Measurements from ENCODE around the gene GABRA1.

GABRA1 gene

GRCh38 chr5:161851691-161852299 is 3.9 kb downstream of the GABRA1 start:
- Histone ChIP-seq H4K20me1 (ENCODE audit: insufficient read depth, low read length) (no peaks in the 10 kb centered on the region), H3K9me3 (ENCODE audit: low read length) (no peaks in the 10 kb centered on the region), H3K4me3 (ENCODE audit: low read depth, low read length, poor library complexity, severe bottlenecking) (no peak overlapping the region), H3K4me2 (ENCODE audit: low read length) (no peak overlapping the region), H3K4me1 (ENCODE audit: insufficient read depth, low read length, severe bottlenecking) (no peaks in the 10 kb centered on the region), H3K79me2 (ENCODE audit: insufficient read depth, low read length) (no peaks in the 10 kb centered on the region), H3K27ac (ENCODE audit: low read depth, low read length, poor library complexity, severe bottlenecking) (no peak overlapping the region), H3K36me3 (ENCODE audit: insufficient read depth, low read length) (no peaks in the 10 kb centered on the region), H3F3A (ENCODE audit: insufficient read depth, low read length) (no peaks in the 10 kb centered on the region), H3K9ac (ENCODE audit: low read length) (no peak overlapping the region), H3K27me3 (ENCODE audit: insufficient read depth, low read length) (no peaks in the 10 kb centered on the region), H2AFZ (ENCODE audit: low read length) (no peak overlapping the region), H3K9me2 (ENCODE audit: low read depth, low read length) (no peaks in the 10 kb centered on the region)
- TF ChIP-seq CTCF (IDR thresholded peaks at IDR 0.05; ENCODE audit: low read length) (peak; percentile 54; the same call in 1 of the 2 replicates), EZH2 (IDR thresholded peaks at IDR 0.05; ENCODE audit: borderline replicate concordance, low read length) (no peak)

- H2AFZ ChIP-seq (ENCODE audit: low read length), result no peak overlapping the region
- H3K9me2 ChIP-seq (ENCODE audit: low read depth, low read length), result no peaks in the 10 kb centered on the region
- H3K9me3 ChIP-seq (ENCODE audit: low read length), result no peaks in the 10 kb centered on the region
- no peak overlapping the region for H3K4me2 ChIP-seq (ENCODE audit: low read length)
- H3K4me1 ChIP-seq (ENCODE audit: insufficient read depth, low read length, severe bottlenecking), result no peaks in the 10 kb centered on the region
- H3K27ac ChIP-seq (ENCODE audit: low read depth, low read length, poor library complexity, severe bottlenecking), result no peak overlapping the region
- no peaks in the 10 kb centered on the region for H3K27me3 ChIP-seq (ENCODE audit: insufficient read depth, low read length)
- no peak overlapping the region for H3K4me3 ChIP-seq (ENCODE audit: low read depth, low read length, poor library complexity, severe bottlenecking)
- TF ChIP-seq EZH2 (IDR thresholded peaks at IDR 0.05; ENCODE audit: borderline replicate concordance, low read length) (no peak), CTCF (IDR thresholded peaks at IDR 0.05; ENCODE audit: low read length) (no peak)
- H3K9ac ChIP-seq (ENCODE audit: low read length), result no peak overlapping the region
- no peaks in the 10 kb centered on the region for H3F3A ChIP-seq (ENCODE audit: insufficient read depth, low read length)
- H4K20me1 ChIP-seq (ENCODE audit: insufficient read depth, low read length), result no peaks in the 10 kb centered on the region
- no peaks in the 10 kb centered on the region for H3K36me3 ChIP-seq (ENCODE audit: insufficient read depth, low read length)
- H3K79me2 ChIP-seq (ENCODE audit: insufficient read depth, low read length), result no peaks in the 10 kb centered on the region
Measured at GRCh38 chr5:161857358-161857757, 9.4 kb downstream of the GABRA1 start.

- H3K27me3 ChIP-seq (ENCODE audit: insufficient read depth, low read length), result no peaks in the 10 kb centered on the region
- no peaks in the 10 kb centered on the region for H3K79me2 ChIP-seq (ENCODE audit: insufficient read depth, low read length)
- H3K4me1 ChIP-seq (ENCODE audit: insufficient read depth, low read length, severe bottlenecking), result no peaks in the 10 kb centered on the region
- H3K9me2 ChIP-seq (ENCODE audit: low read depth, low read length), result no peaks in the 10 kb centered on the region
- no peaks in the 10 kb centered on the region for H3F3A ChIP-seq (ENCODE audit: insufficient read depth, low read length)
- H3K9ac ChIP-seq (ENCODE audit: low read length), result no peak overlapping the region
- H3K4me3 ChIP-seq (ENCODE audit: low read depth, low read length, poor library complexity, severe bottlenecking), result no peak overlapping the region
- TF ChIP-seq CTCF (IDR thresholded peaks at IDR 0.05; ENCODE audit: low read length), result no peak
- TF ChIP-seq EZH2 (IDR thresholded peaks at IDR 0.05; ENCODE audit: borderline replicate concordance, low read length), result no peak
- H3K4me2 ChIP-seq (ENCODE audit: low read length), result no peak overlapping the region
- H4K20me1 ChIP-seq (ENCODE audit: insufficient read depth, low read length), result no peaks in the 10 kb centered on the region
- H3K9me3 ChIP-seq (ENCODE audit: low read length), result no peaks in the 10 kb centered on the region
- H2AFZ ChIP-seq (ENCODE audit: low read length), result no peak overlapping the region
- no peak overlapping the region for H3K27ac ChIP-seq (ENCODE audit: low read depth, low read length, poor library complexity, severe bottlenecking)
- no peaks in the 10 kb centered on the region for H3K36me3 ChIP-seq (ENCODE audit: insufficient read depth, low read length)
Measured at GRCh38 chr5:161863259-161863658, 15.3 kb downstream of the GABRA1 start.

Data from OCI-LY1 (cell line).